Vagina (tissue), 2 donors: ENCODE measurements around the gene GPN2. TPM values are rescaled to one million over a fixed set of nuclear protein-coding genes. Genes with fewer than 3 reads are reported as not detected.

Experiments used
- DNase-seq, 2 donors: peaks; one replicate each; pipeline ENCODE4 v3.0.0-alpha.2; 2017; ENCODE audit errors: extremely low spot score in 2 of 2
- H3K27ac ChIP-seq: fragments of 200-600 bp; sonication (generic); one replicate; pipeline ENCODE4 v1.5.1; 2019
- H3K27me3 ChIP-seq: fragments of 200-600 bp; sonication (generic); one replicate; pipeline ENCODE4 v1.5.1; 2019
- H3K36me3 ChIP-seq, 2 donors: fragments of 200-600 bp; sonication (generic); one replicate each; pipeline ENCODE4 v1.5.1; 2017 to 2019
- H3K4me1 ChIP-seq: fragments of 200-600 bp; sonication (generic); one replicate; pipeline ENCODE4 v1.5.1; 2019
- H3K4me3 ChIP-seq, 2 donors: fragments of 200-600 bp; sonication (generic); 1 replicate in 1 of 2; 2 replicates in 1 of 2; pipeline ENCODE4 v1.5.1; 2016 to 2019
- H3K9me3 ChIP-seq: fragments of 200-600 bp; sonication (generic); one replicate; pipeline ENCODE4 v1.5.1; 2019
- CTCF ChIP-seq, 3 experiments: fragments of 450-650 bp in 2 of 3; fragments of 200-600 bp in 1 of 3; sonication (generic) in 1 of 3; IDR thresholded peaks; one replicate each; pipeline ENCODE4 v1.5.1; 2017 to 2019; ENCODE audit warnings: antibody characterized with exemption in 3 of 3, mild to moderate bottlenecking in 2 of 3, moderate library complexity in 2 of 3
- POLR2A ChIP-seq, 2 donors: fragments of 450-650 bp; IDR thresholded peaks; one replicate each; pipeline ENCODE4 v1.6.1; 2017; ENCODE audit warnings: antibody characterized with exemption in 2 of 2, mild to moderate bottlenecking in 2 of 2, moderate library complexity in 2 of 2
- POLR2AphosphoS5 ChIP-seq, 2 donors: sonication (generic); formaldehyde crosslinking; IDR thresholded peaks; one replicate each; pipeline ENCODE4 v1.9.0; 2017; ENCODE audit warnings: antibody characterized with exemption in 2 of 2, mild to moderate bottlenecking in 2 of 2, low read depth in 1 of 2; ENCODE audit not compliant: insufficient read depth in 1 of 2
- intact Hi-C: fragments of 100-400 bp; cut with DNase I; formaldehyde crosslinking; loops from one replicate; pipeline ENCODE4 v1.15.1; 2023
- total RNA-seq: library from RNA; depleted of rRNA; stranded (reverse); fragments of >200 nt; gene quantifications from one replicate; pipeline ENCODE4 v1.2.3, GENCODE V29; 2016

Gene GPN2
- total RNA-seq, 1 donor from 2014 or later: 11.5 TPM

- no peak for DNase-seq
- Histone ChIP-seq H3K36me3 (peaks cover 0 to 40% of the 10 kb centered on the region in 2 donors), H3K9me3 (no peaks in the 10 kb centered on the region), H3K4me3 (no peak overlapping the region), H3K4me1 (no peaks in the 10 kb centered on the region), H3K27ac (no peak overlapping the region), H3K27me3 (no peaks in the 10 kb centered on the region)
- no peak for TF ChIP-seq POLR2A (IDR thresholded peaks at IDR 0.05)
- no peak for TF ChIP-seq POLR2AphosphoS5 (IDR thresholded peaks at IDR 0.05; ENCODE audit: insufficient read depth in 1 of 2, low read depth in 1 of 2)
- TF ChIP-seq CTCF (IDR thresholded peaks at IDR 0.05): no peak
- intact Hi-C loops: no loop called here
These were observed 42.4 kb upstream of the GPN2 start for GRCh38 chr1:26932531-26932930.

DNA sequence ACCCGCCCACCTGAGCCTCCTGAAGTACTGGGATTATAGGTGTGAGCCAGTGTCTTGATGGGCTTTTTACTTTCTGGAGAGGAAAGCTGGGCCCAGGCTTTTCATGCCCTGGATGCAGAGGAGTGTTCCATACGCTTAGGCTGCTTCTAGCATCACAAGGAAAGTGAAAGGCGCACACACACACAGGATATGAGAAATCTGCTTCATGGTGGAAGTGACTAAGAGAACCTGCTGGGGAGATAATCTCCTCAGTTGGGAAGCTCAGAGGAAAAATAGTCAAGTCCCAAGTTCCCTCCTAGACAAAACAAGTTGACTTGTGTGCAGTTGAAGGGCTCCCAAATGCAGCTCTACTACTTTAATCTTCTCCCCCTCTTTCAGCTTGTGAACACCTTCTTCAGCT is 33.6 kb upstream of the GPN2 start:
- Histone ChIP-seq H3K9me3 (no peaks in the 10 kb centered on the region), H3K27ac (no peak overlapping the region), H3K36me3 (peaks cover 0 to 29% of the 10 kb centered on the region in 2 donors), H3K27me3 (no peaks in the 10 kb centered on the region), H3K4me3 (no peak overlapping the region), H3K4me1 (peaks cover 26% of the 10 kb centered on the region)
- DNase-seq: no peak
- intact Hi-C loops: no loop called here
- TF ChIP-seq POLR2AphosphoS5 (IDR thresholded peaks at IDR 0.05; ENCODE audit: insufficient read depth in 1 of 2, low read depth in 1 of 2) (no peak), POLR2A (IDR thresholded peaks at IDR 0.05) (no peak), CTCF (IDR thresholded peaks at IDR 0.05) (no peak)

DNA sequence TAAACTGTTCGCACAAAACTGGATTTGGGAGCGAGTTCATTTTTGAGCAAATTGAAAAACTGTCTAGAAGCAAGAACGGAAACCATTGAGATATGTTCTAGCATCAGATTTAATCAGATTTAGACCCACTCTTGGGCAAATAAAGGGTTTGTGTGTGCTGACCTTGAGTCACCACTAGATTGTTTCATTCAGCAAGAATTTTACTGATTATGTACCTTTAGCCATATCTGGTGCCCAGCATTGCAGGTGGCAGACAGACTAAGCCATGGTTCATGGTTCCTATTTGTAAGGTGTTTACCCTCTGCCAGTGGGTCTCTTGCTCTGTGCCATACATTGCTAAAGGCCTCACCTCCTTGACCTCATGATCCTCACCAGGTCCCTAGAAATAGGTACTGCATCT is 32.8 kb upstream of the GPN2 start:
- TF ChIP-seq POLR2AphosphoS5 (IDR thresholded peaks at IDR 0.05; ENCODE audit: insufficient read depth in 1 of 2, low read depth in 1 of 2) (no peak), POLR2A (IDR thresholded peaks at IDR 0.05) (no peak), CTCF (IDR thresholded peaks at IDR 0.05) (no peak)
- H3K27me3 ChIP-seq: no peaks in the 10 kb centered on the region
- peak overlapping the region in 1 of 2 donors; percentile 96 for H3K4me3 ChIP-seq
- intact Hi-C loops: no loop called here
- H3K4me1 ChIP-seq: peaks cover 26% of the 10 kb centered on the region
- DNase-seq: no peak
- peaks cover 0 to 24% of the 10 kb centered on the region in 2 donors for H3K36me3 ChIP-seq
- H3K27ac ChIP-seq: peak overlapping the region; percentile 99
- H3K9me3 ChIP-seq: no peaks in the 10 kb centered on the region

GRCh38 chr1:26922431-26922729 is 32.3 kb upstream of the GPN2 start:
- peaks cover 26% of the 10 kb centered on the region for H3K4me1 ChIP-seq
- intact Hi-C loops: no loop called here
- peak overlapping the region; percentile 99 for H3K27ac ChIP-seq
- no peaks in the 10 kb centered on the region for H3K9me3 ChIP-seq
- H3K4me3 ChIP-seq: peak overlapping the region; percentile 96
- no peaks in the 10 kb centered on the region for H3K27me3 ChIP-seq
- TF ChIP-seq POLR2A (IDR thresholded peaks at IDR 0.05): no peak
- no peak for TF ChIP-seq CTCF (IDR thresholded peaks at IDR 0.05)
- no peak for TF ChIP-seq POLR2AphosphoS5 (IDR thresholded peaks at IDR 0.05; ENCODE audit: insufficient read depth in 1 of 2, low read depth in 1 of 2)
- DNase-seq: no peak
- H3K36me3 ChIP-seq: peaks cover 0 to 24% of the 10 kb centered on the region in 2 donors

DNA sequence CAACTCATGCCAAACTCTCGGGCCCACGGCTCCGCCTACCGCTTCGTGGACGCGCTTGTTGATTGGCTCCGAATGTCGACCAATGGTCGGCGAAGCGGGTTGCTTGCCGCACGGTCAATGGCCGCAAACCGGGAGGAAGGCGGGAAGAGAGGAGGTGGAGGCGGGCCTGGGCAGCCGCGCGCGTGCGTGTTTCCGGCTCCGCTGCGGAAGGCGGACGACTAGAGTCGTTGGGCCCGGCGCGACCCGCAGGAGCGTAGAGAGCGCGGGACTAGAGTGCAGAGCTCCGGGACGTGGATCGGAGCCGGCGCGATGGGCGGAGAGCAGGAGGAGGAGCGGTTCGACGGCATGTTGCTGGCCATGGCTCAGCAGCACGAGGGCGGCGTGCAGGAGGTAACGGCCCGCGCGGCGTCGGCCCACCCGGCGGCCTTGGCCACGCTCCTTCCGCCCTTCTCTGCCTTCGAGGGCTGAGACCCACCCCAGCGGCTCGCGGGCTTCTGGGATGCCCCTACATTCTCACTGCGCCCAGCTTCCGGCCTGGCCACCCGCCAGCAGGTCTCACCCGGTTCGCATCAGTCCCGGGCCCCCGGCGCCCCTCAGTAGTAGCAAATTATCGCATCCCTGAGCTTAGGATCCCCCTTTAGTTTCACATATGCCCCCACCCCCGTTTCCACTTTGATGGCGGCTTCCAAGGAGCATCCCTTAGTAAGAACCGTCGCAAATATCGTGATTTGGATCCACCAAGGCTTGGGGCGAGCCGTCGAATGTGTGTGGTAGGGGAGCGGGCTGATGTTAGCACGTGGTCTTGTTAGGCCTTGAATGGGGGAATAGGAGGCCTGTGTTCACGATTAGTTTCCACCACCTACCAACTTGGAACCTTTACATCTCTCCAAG is 31.7 kb upstream of the GPN2 start, which contains the start of gene NUDC:
Gene NUDC, plus strand, starts transcription at position 204 of the 891 bp plus-strand sequence. Its CDS starts 106 bp downstream, at position 310.
- TF ChIP-seq POLR2AphosphoS5 (IDR thresholded peaks at IDR 0.05; ENCODE audit: insufficient read depth in 1 of 2, low read depth in 1 of 2) (peak; percentile 97 to 99), CTCF (IDR thresholded peaks at IDR 0.05) (no peak), POLR2A (IDR thresholded peaks at IDR 0.05) (peak in 1 of 2 donors; percentile 72)
- Histone ChIP-seq H3K4me1 (peaks cover 26% of the 10 kb centered on the region), H3K36me3 (peaks cover 0 to 23% of the 10 kb centered on the region in 2 donors), H3K9me3 (no peaks in the 10 kb centered on the region), H3K4me3 (peak within 1 kb of the TSS; percentile 96), H3K27ac (peak within 1 kb of the TSS; percentile 99), H3K27me3 (no peaks in the 10 kb centered on the region)
- intact Hi-C loops: no loop called here
- DNase-seq: peak; percentile 97 to 98
